Measurements from ENCODE around the gene LGALS8.

LGALS8 gene

GRCh38 chr1:236509647-236510401 is 14.0 kb upstream of the LGALS8 start:
- no peak for DNase-seq

DNA sequence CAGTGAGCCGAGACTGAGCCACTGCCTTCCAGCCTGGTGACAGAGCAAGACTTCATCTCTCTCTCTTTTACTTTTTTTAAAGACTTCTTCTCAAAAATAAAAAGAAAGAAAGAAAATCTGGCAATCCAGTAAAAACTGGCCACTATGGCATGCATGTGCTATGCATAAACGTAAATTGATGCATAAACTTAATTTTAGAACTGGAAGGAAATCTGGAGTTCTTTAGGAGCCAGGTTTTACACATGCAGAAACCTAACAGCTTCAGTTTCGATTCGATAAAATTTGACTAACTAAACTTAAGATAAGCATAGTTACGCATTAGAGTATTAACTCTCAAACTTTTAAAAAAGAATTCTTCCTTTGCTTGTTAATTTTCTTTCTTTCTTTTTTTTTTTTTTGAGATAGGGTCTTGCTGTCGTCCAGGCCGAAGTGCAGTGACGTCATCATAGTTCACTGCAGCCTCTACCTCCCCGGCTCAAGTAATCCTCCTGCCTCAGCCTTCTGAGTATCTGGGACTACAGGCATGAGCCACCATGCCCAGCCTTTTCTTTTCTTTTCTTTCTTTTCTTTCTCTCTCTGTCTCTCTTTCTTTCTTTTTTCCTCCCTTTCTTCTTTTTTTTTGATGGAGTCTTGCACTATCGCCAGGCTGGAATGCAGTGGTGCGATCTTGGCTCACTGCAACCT is 11.9 kb upstream of the LGALS8 start:
- no peak for DNase-seq

GRCh38 chr1:236514703-236515442 is 8.9 kb upstream of the LGALS8 start:
- peak; percentile 53 for DNase-seq

- no peak for DNase-seq
These were observed 8.3 kb upstream of the LGALS8 start for GRCh38 chr1:236515443-236515958.

- DNase-seq = peak; percentile 27
These were observed 6.7 kb upstream of the LGALS8 start for GRCh38 chr1:236516929-236517704.

- no peak for DNase-seq
These were observed 5.5 kb upstream of the LGALS8 start for GRCh38 chr1:236518322-236518721.

- DNase-seq = no peak
These were observed 3.3 kb upstream of the LGALS8 start for GRCh38 chr1:236520445-236521005.

- no peak for DNase-seq
These were observed 662 bp upstream of the LGALS8 start for GRCh38 chr1:236522937-236523703.

DNA sequence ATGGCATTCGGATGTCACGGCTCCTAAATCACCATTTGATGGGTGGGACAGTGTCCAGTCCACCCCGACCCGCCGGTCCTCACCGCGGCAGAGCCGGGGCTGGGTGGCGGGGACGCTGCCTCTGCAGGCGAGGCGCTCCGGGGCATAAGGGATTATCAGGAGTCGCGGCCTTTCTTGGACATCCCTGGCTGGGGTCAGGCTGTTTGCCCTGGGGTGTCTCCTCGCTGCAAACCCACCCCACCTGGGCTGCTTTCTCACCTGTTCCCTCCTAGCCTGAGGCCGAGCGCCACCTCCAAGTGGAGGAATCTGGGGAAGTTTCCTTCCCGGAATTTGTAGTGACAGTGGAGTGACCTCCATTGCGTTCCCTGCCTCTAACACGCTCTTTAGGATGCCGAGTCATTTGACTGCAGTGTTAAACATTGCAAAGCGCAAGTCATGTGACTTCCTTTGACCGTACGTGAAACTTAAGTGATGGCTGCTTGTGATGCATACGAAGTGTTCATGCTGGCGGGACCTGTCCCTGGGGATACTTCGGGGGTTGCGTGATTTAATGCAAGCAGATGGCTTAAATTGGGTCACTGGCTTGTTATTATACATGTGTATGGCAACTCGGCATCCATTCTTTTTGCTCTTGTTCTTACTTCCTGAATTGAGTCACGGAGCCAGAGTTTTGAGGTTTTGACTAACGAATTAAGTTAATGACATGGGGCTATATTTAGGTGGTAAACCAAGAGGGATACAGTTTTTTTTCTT is 536 bp downstream of the LGALS8 start:
- peak; percentile 75 for DNase-seq

DNA sequence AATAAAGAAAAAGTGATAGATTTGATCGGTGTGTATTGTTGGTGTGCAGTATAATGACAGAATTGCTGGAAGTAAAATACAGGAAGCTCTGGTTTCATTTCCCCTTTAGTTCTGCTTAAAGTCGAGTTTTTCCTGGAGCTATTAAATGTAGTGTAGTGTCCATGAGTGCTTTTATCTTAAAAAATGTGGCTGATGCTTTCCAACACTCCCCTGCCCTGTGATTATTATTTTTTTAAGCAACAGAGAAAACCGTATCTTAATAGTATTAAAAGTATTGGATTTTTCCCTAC is 1.1 kb downstream of the LGALS8 start:
- DNase-seq = no peak

- no peak for DNase-seq
These were observed 2.3 kb downstream of the LGALS8 start for GRCh38 chr1:236526079-236526478.

DNA sequence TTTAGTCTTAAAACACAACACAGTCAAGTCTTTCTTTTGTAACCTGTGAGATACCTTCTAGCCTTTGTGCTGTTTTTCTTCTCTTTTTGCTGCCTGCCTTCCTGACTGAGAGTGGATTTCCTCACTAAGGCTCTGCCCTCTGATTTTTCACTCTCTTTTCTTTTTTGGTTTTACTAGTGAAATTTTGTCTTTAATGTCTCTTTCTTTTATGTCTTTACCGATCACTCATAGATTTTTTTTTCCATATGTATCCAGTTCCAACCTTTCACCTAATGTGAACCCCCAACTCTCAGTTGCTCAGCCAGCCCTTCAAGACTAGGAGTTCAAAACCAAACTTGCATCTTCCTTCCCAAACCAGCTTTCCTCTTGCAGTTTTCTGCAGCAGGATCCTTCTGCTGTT is 6.5 kb downstream of the LGALS8 start:
- DNase-seq = no peak

DNA sequence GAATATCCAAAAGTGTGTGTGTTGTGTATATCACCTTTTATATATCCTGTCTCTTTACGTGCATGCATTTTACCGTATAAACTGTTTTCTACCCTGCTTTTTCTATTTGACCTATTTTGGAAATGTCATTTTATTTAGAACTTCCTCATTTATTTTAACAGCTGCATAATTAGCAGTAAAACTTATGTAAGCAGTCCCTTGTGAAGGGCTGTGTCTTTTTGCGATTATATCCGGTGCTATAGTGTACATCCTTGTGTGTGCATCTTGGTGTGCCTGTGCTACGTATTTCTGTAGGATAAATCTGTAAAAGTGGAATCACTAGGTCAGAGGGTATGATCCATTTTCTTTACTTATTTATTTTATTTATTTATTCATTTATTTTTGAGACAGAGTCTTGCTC is 7.2 kb downstream of the LGALS8 start:
- no peak for DNase-seq

DNA sequence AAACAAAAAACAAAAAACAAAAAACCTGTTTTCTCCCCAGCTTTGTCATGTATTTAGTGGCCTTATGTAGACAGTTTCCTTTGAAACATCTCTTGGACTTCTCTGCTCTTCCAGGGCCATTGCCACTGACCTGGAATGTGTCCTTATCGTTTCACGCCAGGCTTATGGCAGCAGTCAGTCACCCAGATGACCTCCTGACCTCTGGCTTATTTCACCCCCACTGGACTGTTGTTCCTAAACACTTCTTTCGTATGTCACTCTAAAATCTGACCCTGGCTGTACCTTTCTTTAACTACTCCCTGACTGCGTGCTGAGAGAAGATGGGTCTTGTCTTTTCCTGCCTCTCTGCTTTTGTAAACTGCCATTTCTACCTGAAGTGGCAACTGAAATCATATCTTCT is 9.1 kb downstream of the LGALS8 start:
- DNase-seq = no peak

GRCh38 chr1:236534151-236534651 is 10.4 kb downstream of the LGALS8 start:
- DNase-seq = no peak

DNA sequence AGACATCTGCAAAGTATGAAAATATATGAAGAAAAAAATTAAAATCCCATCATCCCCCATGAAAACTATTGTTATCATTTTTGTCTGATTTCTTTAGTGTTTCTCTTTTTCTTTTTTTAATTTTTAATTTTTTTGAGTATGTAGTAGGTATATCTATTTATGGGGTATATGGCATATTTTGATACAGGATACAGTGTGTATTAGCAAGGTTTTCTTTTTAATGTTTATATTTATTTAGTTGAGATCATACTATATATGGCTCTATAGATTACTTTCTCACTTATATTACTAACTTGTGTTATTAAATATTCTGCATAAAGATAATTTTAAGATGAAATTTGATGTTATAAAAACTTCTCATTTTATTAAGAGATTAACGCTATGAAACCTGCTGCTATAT is 11.4 kb downstream of the LGALS8 start:
- no peak for DNase-seq

GRCh38 chr1:236535662-236536161 is 11.9 kb downstream of the LGALS8 start:
- DNase-seq = no peak

GRCh38 chr1:236536540-236536939 is 12.8 kb downstream of the LGALS8 start:
- no peak for DNase-seq

- no peak for DNase-seq
These were observed 17.2 kb downstream of the LGALS8 start for GRCh38 chr1:236540813-236541465.

DNA sequence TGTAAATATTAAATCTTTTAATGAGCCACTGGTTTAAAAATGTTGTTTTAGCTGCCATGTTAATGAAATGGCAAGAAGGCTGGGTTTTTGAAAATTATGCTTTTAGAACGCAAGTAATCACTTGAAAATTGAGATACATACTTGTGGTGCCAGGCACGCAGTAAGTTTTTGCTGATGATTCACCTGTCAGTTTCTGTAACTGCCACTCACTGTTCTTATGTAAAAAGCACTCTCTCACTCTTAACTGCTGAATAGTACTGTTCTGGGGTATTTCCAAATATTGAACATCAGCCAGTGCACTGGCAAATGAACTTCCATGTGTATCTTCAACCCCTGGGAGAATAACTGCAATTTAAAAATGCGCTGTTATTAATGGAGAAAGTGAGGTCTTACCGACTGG is 17.9 kb downstream of the LGALS8 start:
- no peak for DNase-seq

All from NCI-H2107 (cell line).